A673 (cell line): ENCODE measurements around the gene SH2D2A.

Source experiments
- CTCF ChIP-seq: fragments of 300-800, 200-600 bp; sonication (generic); conservative IDR thresholded peaks from 2 replicates; pipeline ENCODE4 v1.5.1; 2017; ENCODE audit warnings: low read depth, mild to moderate bottlenecking, antibody characterized with exemption, low read length, moderate library complexity, mixed read lengths
- EZH2 ChIP-seq: fragments of 200-600 bp; sonication (generic); IDR thresholded peaks from 2 replicates; pipeline ENCODE4 v1.6.1; 2017; ENCODE audit warnings: borderline replicate concordance, low read depth, mild to moderate bottlenecking, mixed read lengths, antibody characterized with exemption, low read length; ENCODE audit not compliant: poor library complexity, severe bottlenecking

GRCh38 chr1:156841295-156841855 is 24.7 kb upstream of the SH2D2A start:
- TF ChIP-seq EZH2, result no peak
- no peak for TF ChIP-seq CTCF
